NB4 (cell line): Measurements from ENCODE around the gene CPVL.

Experiments
- CTCF ChIP-seq: IDR thresholded peaks from one replicate; pipeline ENCODE4 v1.5.1; 2012; ENCODE audit warnings: low read depth, low read length
- MYC ChIP-seq: IDR thresholded peaks from 2 replicates; pipeline ENCODE4 v1.6.1; 2011; ENCODE audit warnings: low read depth, low read length
- POLR2A ChIP-seq: IDR thresholded peaks from 2 replicates; pipeline ENCODE4 v1.6.1; 2011; ENCODE audit warnings: mild to moderate bottlenecking; ENCODE audit not compliant: insufficient read length; ENCODE audit errors: extremely low read depth
- TF ChIP-seq, protein P1 (sequence below): IDR thresholded peaks from 2 replicates; pipeline ENCODE4 v1.6.1; 2011; ENCODE audit warnings: low read depth, low read length

DNA sequence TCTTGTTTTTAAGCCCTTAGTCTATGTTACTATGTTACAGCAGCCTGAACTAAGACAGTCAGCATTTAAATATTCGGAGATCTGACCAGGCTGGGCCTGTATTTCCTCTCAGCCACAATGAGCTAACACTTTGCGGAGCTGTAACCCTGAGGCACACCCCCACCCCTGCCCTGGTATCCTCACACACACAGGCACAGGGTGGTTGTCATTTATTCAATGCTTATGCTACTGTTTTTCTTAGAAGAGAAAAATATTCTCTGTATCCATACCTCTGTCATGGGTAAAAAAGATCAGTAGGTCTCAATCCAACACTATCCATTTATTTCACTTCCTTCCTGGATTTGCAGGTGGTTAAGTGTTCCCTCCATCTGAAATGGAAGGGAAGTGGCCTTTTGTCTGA lies 107.9 kb downstream of the CPVL start:
- TF ChIP-seq CTCF (no peak), POLR2A (no peak), MYC (no peak)
- TF ChIP-seq, protein P1, sequence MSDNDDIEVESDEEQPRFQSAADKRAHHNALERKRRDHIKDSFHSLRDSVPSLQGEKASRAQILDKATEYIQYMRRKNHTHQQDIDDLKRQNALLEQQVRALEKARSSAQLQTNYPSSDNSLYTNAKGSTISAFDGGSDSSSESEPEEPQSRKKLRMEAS: no peak
